Cardiac muscle cell (in vitro differentiated cells and primary cell): ENCODE results near the gene SPDYE3. TPM values are rescaled to one million over a fixed set of nuclear protein-coding genes. Genes with fewer than 3 reads are reported as not detected.

Experiments used
- DNase-seq, 2 donors: peaks; one replicate each; pipeline versions ENCODE4 v3.0.0 to v3.0.0-alpha.2; 2010 to 2017; ENCODE audit warnings: low read depth in 1 of 2, low spot score in 1 of 2
- H3K27ac ChIP-seq: fragments of 200-600 bp; sonication (generic); 2 replicates; pipeline ENCODE4 v1.5.1; 2016
- H3K27me3 ChIP-seq: fragments of 200-600 bp; sonication (generic); 2 replicates; pipeline ENCODE4 v1.6.0; 2016; ENCODE audit warnings: control low read depth
- H3K36me3 ChIP-seq: fragments of 200-600 bp; sonication (generic); 2 replicates; pipeline ENCODE4 v1.5.1; 2016; ENCODE audit warnings: control low read depth
- H3K4me1 ChIP-seq: fragments of 200-600 bp; sonication (generic); 2 replicates; pipeline ENCODE4 v1.8.1; 2017; ENCODE audit warnings: low read depth, mild to moderate bottlenecking, mixed run types
- H3K4me3 ChIP-seq: fragments of 200-600 bp; sonication (generic); 2 replicates; pipeline ENCODE4 v1.5.1; 2016; ENCODE audit warnings: mild to moderate bottlenecking
- H3K9me3 ChIP-seq: fragments of 200-600 bp; sonication (generic); 2 replicates; pipeline ENCODE4 v1.5.1; 2017; ENCODE audit warnings: low read depth, mild to moderate bottlenecking, control low read depth
- polyA plus RNA-seq: library from polyadenylated mRNA; unstranded; fragments of >200 nt; fragmentation: Nextera tagmentation; extraction: Ambion mirVana; gene quantifications from 2 replicates; pipeline ENCODE4 v1.2.1, GENCODE V29; 2016
- total RNA-seq: library from RNA; depleted of rRNA; stranded (reverse); fragments of >200 nt; gene quantifications from 2 replicates; pipeline ENCODE4 v1.2.3, GENCODE V29; 2016
- TF ChIP-seq, protein P1 (sequence below): IDR thresholded peaks from 2 replicates; pipeline ENCODE4 v1.5.1; 2012; ENCODE audit warnings: low read depth, mild to moderate bottlenecking, low read length

The SPDYE3 gene
- total and polyA plus RNA-seq, 2 experiments from 2014 or later = 8.9 TPM; not detected in 1

GRCh38 chr7:100356416-100357068, 49.0 kb downstream of the SPDYE3 start:
- Histone ChIP-seq H3K36me3 (peaks cover 37% of the 10 kb centered on the region), H3K27ac (no peak overlapping the region), H3K9me3 (no peaks in the 10 kb centered on the region), H3K4me1 (no peaks in the 10 kb centered on the region), H3K4me3 (no peak overlapping the region), H3K27me3 (no peaks in the 10 kb centered on the region)
- no peak for DNase-seq
- TF ChIP-seq, protein P1, sequence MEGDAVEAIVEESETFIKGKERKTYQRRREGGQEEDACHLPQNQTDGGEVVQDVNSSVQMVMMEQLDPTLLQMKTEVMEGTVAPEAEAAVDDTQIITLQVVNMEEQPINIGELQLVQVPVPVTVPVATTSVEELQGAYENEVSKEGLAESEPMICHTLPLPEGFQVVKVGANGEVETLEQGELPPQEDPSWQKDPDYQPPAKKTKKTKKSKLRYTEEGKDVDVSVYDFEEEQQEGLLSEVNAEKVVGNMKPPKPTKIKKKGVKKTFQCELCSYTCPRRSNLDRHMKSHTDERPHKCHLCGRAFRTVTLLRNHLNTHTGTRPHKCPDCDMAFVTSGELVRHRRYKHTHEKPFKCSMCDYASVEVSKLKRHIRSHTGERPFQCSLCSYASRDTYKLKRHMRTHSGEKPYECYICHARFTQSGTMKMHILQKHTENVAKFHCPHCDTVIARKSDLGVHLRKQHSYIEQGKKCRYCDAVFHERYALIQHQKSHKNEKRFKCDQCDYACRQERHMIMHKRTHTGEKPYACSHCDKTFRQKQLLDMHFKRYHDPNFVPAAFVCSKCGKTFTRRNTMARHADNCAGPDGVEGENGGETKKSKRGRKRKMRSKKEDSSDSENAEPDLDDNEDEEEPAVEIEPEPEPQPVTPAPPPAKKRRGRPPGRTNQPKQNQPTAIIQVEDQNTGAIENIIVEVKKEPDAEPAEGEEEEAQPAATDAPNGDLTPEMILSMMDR = no peak

DNA sequence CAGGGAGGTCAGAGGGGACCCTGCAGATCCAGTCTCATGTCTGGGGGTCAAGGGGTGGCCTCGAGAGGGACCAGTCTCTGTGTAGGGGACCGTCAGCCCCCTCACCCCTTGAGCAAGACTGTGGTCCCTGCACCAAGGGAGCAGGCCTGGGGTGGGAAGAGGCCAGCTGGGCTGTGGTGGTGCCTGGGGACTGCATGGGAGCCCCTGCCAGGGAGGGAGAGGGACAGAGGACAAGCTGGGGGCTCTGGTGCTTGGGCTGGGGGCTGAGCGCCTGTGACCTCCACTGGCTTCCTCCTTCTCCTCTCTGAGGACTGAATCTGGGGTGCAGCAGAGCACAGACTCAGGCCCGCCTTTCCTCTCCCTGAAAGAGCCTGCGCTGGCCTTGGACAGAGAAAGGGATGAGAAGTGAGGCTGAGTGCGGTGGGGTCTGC, 49.6 kb downstream of the SPDYE3 start:
- no peak overlapping the region for H3K27ac ChIP-seq
- H3K4me3 ChIP-seq = no peak overlapping the region
- no peaks in the 10 kb centered on the region for H3K27me3 ChIP-seq
- no peaks in the 10 kb centered on the region for H3K9me3 ChIP-seq
- TF ChIP-seq, protein P1 = no peak
- peaks cover 43% of the 10 kb centered on the region for H3K36me3 ChIP-seq
- DNase-seq = no peak
- no peaks in the 10 kb centered on the region for H3K4me1 ChIP-seq

DNA sequence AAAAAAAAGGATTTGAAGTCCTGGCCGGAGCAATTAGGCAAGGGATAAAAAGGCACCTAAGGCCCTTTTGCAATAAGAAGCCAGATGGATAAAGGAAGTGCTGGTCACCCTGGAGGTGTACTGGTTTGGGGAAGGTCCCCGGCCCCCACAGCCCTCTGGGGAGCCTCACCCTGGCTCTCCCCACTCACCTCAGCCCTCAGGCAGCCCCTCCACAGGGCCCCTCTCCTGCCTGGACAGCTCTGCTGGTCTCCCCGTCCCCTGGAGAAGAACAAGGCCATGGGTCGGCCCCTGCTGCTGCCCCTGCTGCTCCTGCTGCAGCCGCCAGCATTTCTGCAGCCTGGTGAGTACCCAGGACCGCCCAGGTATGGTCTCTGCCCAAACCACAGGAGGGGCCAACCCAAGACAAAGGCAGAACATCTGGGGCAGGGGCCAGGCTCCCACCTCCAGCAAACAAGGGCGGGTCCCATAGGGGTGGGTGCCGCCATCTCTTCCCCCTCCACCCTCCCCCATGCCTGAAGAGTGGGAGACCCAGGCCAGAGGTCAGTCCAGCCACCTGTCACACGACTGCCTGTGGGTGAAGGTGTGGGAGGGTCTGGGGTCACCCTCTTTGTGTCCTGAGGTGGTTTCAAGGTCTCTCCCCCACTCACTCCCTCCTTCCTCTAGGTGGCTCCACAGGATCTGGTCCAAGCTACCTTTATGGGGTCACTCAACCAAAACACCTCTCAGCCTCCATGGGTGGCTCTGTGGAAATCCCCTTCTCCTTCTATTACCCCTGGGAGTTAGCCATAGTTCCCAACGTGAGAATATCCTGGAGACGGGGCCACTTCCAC, 50.7 kb downstream of the SPDYE3 start, which contains the start of gene PILRB:
Gene PILRB (plus strand): TSS at position 91 of the 830 bp plus-strand sequence. CDS start 186 bp downstream, at position 277.
- TF ChIP-seq, protein P1 = peak; percentile 7
- no peaks in the 10 kb centered on the region for H3K27me3 ChIP-seq
- no peaks in the 10 kb centered on the region for H3K9me3 ChIP-seq
- H3K36me3 ChIP-seq = peaks cover 51% of the 10 kb centered on the region
- no peak within 1 kb of the TSS for H3K4me3 ChIP-seq
- H3K27ac ChIP-seq = no peak within 1 kb of the TSS
- no peak for DNase-seq
- H3K4me1 ChIP-seq = no peaks in the 10 kb centered on the region

- no peaks in the 10 kb centered on the region for H3K9me3 ChIP-seq
- no peaks in the 10 kb centered on the region for H3K4me1 ChIP-seq
- no peak for DNase-seq
- peaks cover 49% of the 10 kb centered on the region for H3K36me3 ChIP-seq
- H3K27ac ChIP-seq = no peak overlapping the region
- H3K4me3 ChIP-seq = no peak overlapping the region
- no peaks in the 10 kb centered on the region for H3K27me3 ChIP-seq
- TF ChIP-seq, protein P1 = no peak
Observed at GRCh38 chr7:100358857-100359212, 51.3 kb downstream of the SPDYE3 start.

- Histone ChIP-seq H3K27me3 (no peaks in the 10 kb centered on the region), H3K27ac (no peak overlapping the region), H3K4me3 (no peak overlapping the region), H3K9me3 (no peaks in the 10 kb centered on the region), H3K4me1 (no peaks in the 10 kb centered on the region), H3K36me3 (peaks cover 45% of the 10 kb centered on the region)
- TF ChIP-seq, protein P1 = no peak
- DNase-seq = no peak
Observed at GRCh38 chr7:100360135-100360854, 52.8 kb downstream of the SPDYE3 start.
